GM19239 (cell line): ENCODE measurements around the gene SNAI3.
"Not testable (repeated sequence)": the region's sequence is repeated elsewhere in the genome, so short reads cannot be mapped to it uniquely, and the experiment has no call there.

Experiments
- DNase-seq: peaks from one replicate; pipeline ENCODE4 v3.0.0; 2011; ENCODE audit warnings: low spot score; ENCODE audit not compliant: insufficient read length
- FAIRE-seq: peaks from 2 replicates; lab custom pipeline; 2011; peaks lifted over from hg19 to GRCh38; lab: Jason Lieb, UNC

Gene SNAI3

GRCh38 chr16:88676502-88677242 is 9.6 kb downstream of the SNAI3 start:
- FAIRE-seq (no peak), DNase-seq (no peak)

GRCh38 chr16:88673716-88674379 is 12.5 kb downstream of the SNAI3 start:
- DNase-seq (no peak), FAIRE-seq (no peak)

- FAIRE-seq: no peak
- DNase-seq: no peak
These were observed 13.5 kb downstream of the SNAI3 start for GRCh38 chr16:88672776-88673175.

- FAIRE-seq (no peak), DNase-seq (no peak)
These were observed 14.5 kb downstream of the SNAI3 start for GRCh38 chr16:88671806-88672205.

- FAIRE-seq (no peak), DNase-seq (no peak)
These were observed 16.3 kb downstream of the SNAI3 start for GRCh38 chr16:88669980-88670379.

GRCh38 chr16:88669493-88669892 is 16.8 kb downstream of the SNAI3 start:
- not testable (repeated sequence) for FAIRE-seq

GRCh38 chr16:88667461-88667860 is 18.8 kb downstream of the SNAI3 start:
- FAIRE-seq: no peak

More at GRCh38 chr16:88669493-88669892, 16.8 kb downstream of the SNAI3 start:
- DNase-seq: not testable (repeated sequence)

GRCh38 chr16:88665570-88665969 is 20.7 kb downstream of the SNAI3 start:
- FAIRE-seq: no peak
- DNase-seq: no peak

More at GRCh38 chr16:88667461-88667860, 18.8 kb downstream of the SNAI3 start:
- no peak for DNase-seq

- FAIRE-seq (no peak), DNase-seq (no peak)
These were observed 21.2 kb downstream of the SNAI3 start for GRCh38 chr16:88665148-88665547.

GRCh38 chr16:88662843-88663606 is 23.3 kb downstream of the SNAI3 start, which contains the start of gene MVD:
MVD (minus strand) TSS chr16:88663091; CDS start chr16:88663080, 11 bp downstream.
- peak; percentile 99 for DNase-seq
- FAIRE-seq: peak; percentile 97

- FAIRE-seq (no peak), DNase-seq (no peak)
These were observed 24.0 kb downstream of the SNAI3 start for GRCh38 chr16:88662222-88662842.

GRCh38 chr16:88661468-88661867 is 24.8 kb downstream of the SNAI3 start:
- FAIRE-seq (no peak), DNase-seq (no peak)

GRCh38 chr16:88659160-88659559 is 27.1 kb downstream of the SNAI3 start:
- no peak for DNase-seq
- FAIRE-seq: no peak

- DNase-seq (no peak), FAIRE-seq (no peak)
These were observed 27.6 kb downstream of the SNAI3 start for GRCh38 chr16:88658714-88659113.

GRCh38 chr16:88657371-88657770 is 28.9 kb downstream of the SNAI3 start:
- FAIRE-seq (no peak), DNase-seq (no peak)

GRCh38 chr16:88656291-88656980 is 29.9 kb downstream of the SNAI3 start:
- DNase-seq (no peak), FAIRE-seq (no peak)

- no peak for FAIRE-seq
- DNase-seq: no peak
These were observed 30.5 kb downstream of the SNAI3 start for GRCh38 chr16:88655733-88656281.

- DNase-seq (no peak), FAIRE-seq (no peak)
These were observed 31.1 kb downstream of the SNAI3 start for GRCh38 chr16:88655053-88655732.
